Fibroblast of pulmonary artery (primary cell): ENCODE data around the gene RHBDF1.
A peak's percentile ranks its signal among the peaks of the same experiment; 100 is the strongest.

Source experiments
- DNase-seq: peaks from one replicate; pipeline ENCODE4 v3.0.0-alpha.2; 2010; ENCODE audit warnings: low read depth
- H3K4me3 ChIP-seq: replicated peaks from 2 replicates; pipeline ENCODE4 v1.5.1; 2011; ENCODE audit warnings: low read depth, mild to moderate bottlenecking, control low read depth, low read length, moderate library complexity
- TF ChIP-seq, protein P1 (sequence below): IDR thresholded peaks from 2 replicates; pipeline ENCODE4 v1.5.1; 2011; ENCODE audit warnings: mild to moderate bottlenecking, control low read depth, low read length, inconsistent platforms; ENCODE audit errors: missing control alignments

RHBDF1 gene

DNA sequence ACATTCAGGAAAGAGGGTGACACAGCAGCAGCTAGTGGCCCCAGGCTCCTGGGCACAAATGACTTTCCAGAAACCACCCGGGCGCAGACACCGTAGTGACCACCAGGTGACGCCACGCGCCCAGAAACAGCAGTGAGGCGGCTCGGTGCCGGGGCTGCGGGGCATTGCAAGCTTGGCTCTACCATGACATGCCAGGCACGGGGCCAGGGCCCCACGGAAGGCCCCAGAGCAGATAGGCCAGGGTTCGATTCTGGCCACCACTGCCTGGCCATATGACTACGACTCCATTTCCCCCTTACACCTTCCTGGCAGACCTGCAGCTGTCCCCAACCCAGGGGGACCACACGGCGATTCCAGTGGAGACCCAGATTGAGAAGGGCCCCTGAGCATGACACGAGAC, 6.7 kb downstream of the RHBDF1 start:
- DNase-seq = peak; percentile 77
- H3K4me3 ChIP-seq = no peak overlapping the region
- TF ChIP-seq, protein P1, sequence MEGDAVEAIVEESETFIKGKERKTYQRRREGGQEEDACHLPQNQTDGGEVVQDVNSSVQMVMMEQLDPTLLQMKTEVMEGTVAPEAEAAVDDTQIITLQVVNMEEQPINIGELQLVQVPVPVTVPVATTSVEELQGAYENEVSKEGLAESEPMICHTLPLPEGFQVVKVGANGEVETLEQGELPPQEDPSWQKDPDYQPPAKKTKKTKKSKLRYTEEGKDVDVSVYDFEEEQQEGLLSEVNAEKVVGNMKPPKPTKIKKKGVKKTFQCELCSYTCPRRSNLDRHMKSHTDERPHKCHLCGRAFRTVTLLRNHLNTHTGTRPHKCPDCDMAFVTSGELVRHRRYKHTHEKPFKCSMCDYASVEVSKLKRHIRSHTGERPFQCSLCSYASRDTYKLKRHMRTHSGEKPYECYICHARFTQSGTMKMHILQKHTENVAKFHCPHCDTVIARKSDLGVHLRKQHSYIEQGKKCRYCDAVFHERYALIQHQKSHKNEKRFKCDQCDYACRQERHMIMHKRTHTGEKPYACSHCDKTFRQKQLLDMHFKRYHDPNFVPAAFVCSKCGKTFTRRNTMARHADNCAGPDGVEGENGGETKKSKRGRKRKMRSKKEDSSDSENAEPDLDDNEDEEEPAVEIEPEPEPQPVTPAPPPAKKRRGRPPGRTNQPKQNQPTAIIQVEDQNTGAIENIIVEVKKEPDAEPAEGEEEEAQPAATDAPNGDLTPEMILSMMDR = peak; percentile 93

DNA sequence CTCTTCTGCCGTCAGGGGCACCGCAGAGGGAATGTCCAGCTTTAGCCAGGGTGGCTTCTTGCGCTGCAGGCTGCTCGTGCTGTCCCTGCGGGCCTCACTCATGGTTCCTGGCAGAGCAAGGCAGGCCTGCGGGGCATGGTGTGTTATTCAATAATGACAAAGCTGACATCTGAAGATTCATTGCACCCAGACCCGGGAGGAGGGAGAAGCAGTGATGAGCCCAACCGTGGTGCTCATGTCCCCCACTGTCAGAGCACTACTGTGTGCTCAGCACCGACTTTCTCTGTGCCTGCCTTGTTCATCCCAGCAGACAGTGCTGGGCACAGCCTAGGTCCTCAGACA, 7.5 kb downstream of the RHBDF1 start:
- H3K4me3 ChIP-seq = no peak overlapping the region

DNA sequence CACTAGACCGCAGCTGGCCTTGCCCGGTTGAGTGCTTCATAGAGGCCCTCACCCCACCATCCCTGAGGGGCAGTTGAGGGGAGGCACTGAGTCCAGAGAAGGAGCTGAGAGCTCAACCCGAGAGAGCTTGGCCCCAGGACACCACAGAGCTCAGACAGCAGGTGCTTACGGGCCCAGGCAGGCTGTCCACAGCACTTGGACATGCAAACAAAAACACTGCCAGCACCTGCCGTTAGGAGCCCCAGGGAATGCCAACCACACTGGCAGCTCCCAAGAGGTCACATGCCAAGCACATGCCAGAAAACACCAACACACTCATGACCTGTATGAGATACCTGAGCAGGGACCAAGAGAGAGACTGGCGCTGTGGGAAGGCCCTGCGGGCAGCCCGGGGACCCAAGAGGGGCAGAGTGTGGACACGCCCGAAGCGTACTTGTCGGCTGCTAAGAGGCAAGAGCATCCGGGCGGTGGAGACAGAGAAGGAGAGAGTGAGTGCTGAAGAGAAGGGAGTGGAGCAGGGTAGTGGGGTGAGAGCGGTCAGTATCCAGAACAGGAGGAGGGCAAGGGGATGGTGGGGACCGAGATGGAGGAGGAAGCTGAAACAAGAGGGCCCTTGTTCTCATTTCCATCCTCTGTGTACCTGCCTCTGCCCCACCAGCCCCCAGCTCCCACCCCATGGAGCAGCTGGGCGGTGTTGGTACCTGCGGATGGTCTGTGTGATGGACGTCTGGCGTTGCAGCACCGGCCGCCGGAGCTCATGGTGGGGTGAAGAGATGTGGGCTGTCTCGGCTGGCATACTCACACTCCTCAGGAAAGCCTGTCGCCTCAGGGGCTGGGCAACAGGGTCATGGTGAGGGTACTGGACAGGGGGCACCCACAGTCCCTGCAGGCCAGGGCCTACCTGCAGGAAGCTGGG, 8.2 kb downstream of the RHBDF1 start:
- H3K4me3 ChIP-seq = no peak overlapping the region
- TF ChIP-seq, protein P1 = no peak
- DNase-seq = no peak

More for the DNA sequence above, 7.5 kb downstream of the RHBDF1 start:
- TF ChIP-seq, protein P1 = no peak
- no peak for DNase-seq

DNA sequence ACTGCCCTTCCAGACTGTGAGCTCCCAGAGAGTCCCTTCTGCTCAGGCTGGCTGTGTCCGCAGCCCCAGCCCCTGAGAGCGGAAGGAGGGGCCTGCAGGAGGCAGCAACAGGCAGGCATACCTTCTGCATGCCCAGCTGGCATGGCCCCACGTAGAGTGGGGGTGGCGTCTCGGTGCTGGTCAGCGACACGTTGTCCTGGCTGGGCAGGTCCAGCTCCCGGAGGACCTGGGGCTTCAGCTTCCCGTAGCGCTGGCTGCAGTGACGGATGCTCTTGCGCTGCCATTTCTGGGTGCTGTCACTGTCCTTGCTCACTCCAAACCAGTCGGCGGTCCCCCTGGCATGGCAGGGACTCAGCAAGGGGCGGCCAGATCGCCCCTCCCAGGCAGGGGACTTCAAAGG, 9.0 kb downstream of the RHBDF1 start:
- TF ChIP-seq, protein P1 = no peak
- H3K4me3 ChIP-seq = no peak overlapping the region
- DNase-seq = no peak

DNA sequence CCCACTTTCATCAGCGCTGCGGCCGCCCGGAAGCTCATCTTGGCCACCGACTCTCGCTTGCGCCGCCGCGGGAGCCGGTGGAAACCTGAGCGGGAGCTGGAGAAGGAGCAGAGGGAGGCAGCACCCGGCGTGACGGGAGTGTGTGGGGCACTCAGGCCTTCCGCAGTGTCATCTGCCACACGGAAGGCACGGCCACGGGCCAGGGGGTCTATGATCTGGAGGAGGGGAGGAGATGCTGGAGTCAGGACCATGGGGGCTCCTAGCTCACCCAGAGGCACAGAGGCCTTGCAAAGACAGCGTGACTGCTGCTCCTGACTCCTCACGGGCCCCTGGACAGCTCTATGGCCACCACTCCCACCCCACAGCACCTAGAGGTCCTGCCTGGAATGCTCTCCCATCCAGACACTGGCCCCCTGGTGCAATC, 9.5 kb downstream of the RHBDF1 start:
- no peak overlapping the region for H3K4me3 ChIP-seq
- DNase-seq = no peak
- TF ChIP-seq, protein P1 = no peak

DNA sequence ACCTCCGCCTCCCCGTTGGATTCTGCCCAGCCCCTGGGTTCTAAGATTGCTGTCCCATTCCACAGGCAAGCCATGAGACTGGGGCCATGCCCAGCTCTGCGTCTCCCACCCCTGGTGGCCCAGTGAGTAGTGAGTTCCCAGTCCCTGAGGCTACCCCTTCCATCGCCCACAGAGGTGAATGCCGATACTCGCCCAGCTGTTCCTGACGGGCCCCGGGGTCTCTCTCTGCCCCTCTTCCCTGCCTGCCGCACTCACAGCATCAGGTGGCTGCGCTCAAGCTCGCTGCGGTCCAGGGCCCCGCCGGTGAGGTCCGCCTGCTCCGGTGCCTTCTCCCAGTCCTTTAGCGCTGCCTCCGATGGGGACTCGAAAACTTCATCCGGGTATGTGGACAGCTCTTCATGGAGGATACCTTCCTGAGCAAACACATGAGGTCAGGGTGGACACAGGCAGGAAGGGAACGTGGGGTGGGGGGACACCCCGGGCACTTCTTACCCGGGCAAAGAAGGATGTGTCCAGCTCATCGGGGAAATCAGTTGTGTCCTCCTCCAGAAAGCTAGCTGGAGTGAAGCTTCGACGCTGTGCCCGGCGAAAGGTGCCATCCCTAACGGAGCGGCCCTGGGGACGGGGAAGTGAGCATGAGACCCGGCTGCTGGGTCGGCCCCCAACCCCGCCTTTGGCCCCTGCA, 10.0 kb downstream of the RHBDF1 start:
- no peak overlapping the region for H3K4me3 ChIP-seq
- TF ChIP-seq, protein P1 = no peak
- DNase-seq = no peak
